SU-DHL-6 (cell line): ENCODE data around the gene RPTOR.

ENCODE experiments used
- H2AFZ ChIP-seq: fragments of 200-600 bp; sonication (generic); 2 replicates; pipeline ENCODE4 v1.6.1; 2014; ENCODE audit warnings: low read depth, mild to moderate bottlenecking, moderate library complexity, mixed read lengths, antibody characterized with exemption, low read length; ENCODE audit not compliant: severe bottlenecking
- H3F3A ChIP-seq: fragments of 200-600 bp; shearing (Covaris generic); 2 replicates; pipeline ENCODE4 v1.6.0; 2016; ENCODE audit warnings: antibody characterized with exemption, mild to moderate bottlenecking; ENCODE audit not compliant: insufficient read depth
- H3K27ac ChIP-seq: fragments of 200-600 bp; sonication (generic); 2 replicates; pipeline ENCODE4 v1.5.1; 2016; ENCODE audit warnings: low read depth, mild to moderate bottlenecking, low read length, moderate library complexity, mixed read lengths
- H3K27me3 ChIP-seq: fragments of 200-600 bp; sonication (generic), shearing (Covaris generic); 2 replicates; pipeline ENCODE4 v1.6.0; 2014; ENCODE audit warnings: mild to moderate bottlenecking, low read length
- H3K36me3 ChIP-seq: fragments of 200-600 bp; sonication (generic); 2 replicates; pipeline ENCODE4 v1.6.1; 2014; ENCODE audit warnings: mild to moderate bottlenecking, low read length, mixed read lengths
- H3K4me2 ChIP-seq: fragments of 300-600, 200-600 bp; shearing (Covaris generic), sonication (generic); 2 replicates; pipeline ENCODE4 v1.6.0; 2014; ENCODE audit warnings: low read length, low read depth, mild to moderate bottlenecking; ENCODE audit not compliant: poor library complexity, severe bottlenecking
- H3K4me3 ChIP-seq: fragments of 200-600 bp; sonication (generic); 2 replicates; pipeline ENCODE4 v1.5.1; 2014; ENCODE audit warnings: antibody characterized with exemption, low read length, mild to moderate bottlenecking, mixed read lengths; ENCODE audit not compliant: insufficient read depth, poor library complexity, severe bottlenecking
- H3K79me2 ChIP-seq: fragments of 200-600 bp; sonication (generic); 2 replicates; pipeline ENCODE4 v1.6.1; 2014; ENCODE audit warnings: mild to moderate bottlenecking, low read length, moderate library complexity; ENCODE audit not compliant: insufficient read depth
- H3K9ac ChIP-seq: fragments of 200-600 bp; sonication (generic); 2 replicates; pipeline ENCODE4 v1.7.0; 2014; ENCODE audit warnings: mild to moderate bottlenecking, low read length
- H3K9me2 ChIP-seq: fragments of 200-600 bp; sonication (generic); replicated peaks from 2 replicates; pipeline ENCODE4 v1.6.1; 2014; ENCODE audit warnings: low read length; ENCODE audit not compliant: insufficient read depth
- H3K9me3 ChIP-seq: fragments of 200-600 bp; sonication (generic); 2 replicates; pipeline ENCODE4 v1.6.1; 2014; ENCODE audit warnings: low read length, mixed read lengths; ENCODE audit not compliant: insufficient read depth
- H4K20me1 ChIP-seq: fragments of 200-600 bp; sonication (generic); 2 replicates; pipeline ENCODE4 v1.6.1; 2014; ENCODE audit warnings: low read depth, mild to moderate bottlenecking, antibody characterized with exemption, low read length, moderate library complexity, mixed read lengths
- CTCF ChIP-seq: fragments of 200-600 bp; sonication (generic); IDR thresholded peaks from one replicate; pipeline ENCODE4 v1.5.1; 2017; ENCODE audit warnings: antibody characterized with exemption, mild to moderate bottlenecking, low read length, moderate library complexity; ENCODE audit not compliant: insufficient read depth, poor library complexity, severe bottlenecking
- EZH2phosphoT487 ChIP-seq: fragments of 200-600 bp; sonication (generic), shearing (Covaris generic); conservative IDR thresholded peaks from 2 replicates; pipeline ENCODE4 v1.6.1; 2018; ENCODE audit warnings: mild to moderate bottlenecking, antibody characterized with exemption, low read length, moderate library complexity, mixed read lengths

RPTOR gene

DNA sequence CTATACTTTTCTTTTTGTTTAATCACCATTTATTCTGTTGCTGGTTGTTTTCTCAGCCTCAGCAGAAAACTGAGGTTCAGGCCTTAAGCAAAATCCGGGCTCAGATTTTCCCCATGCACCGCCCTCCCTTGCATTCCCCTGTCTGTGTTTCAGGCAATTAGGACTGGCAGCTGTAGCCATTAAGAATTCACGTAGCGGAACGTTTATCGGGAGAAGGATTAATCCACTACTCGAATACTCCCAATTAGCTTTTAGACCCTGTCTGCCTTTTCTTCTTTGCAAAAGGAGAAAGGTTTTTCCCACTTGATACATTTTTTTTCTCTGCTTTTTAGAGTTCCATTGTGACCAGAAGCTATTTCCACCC is 173.1 kb downstream of the RPTOR start:
- H3K4me2 ChIP-seq: no peak overlapping the region
- no peaks in the 10 kb centered on the region for H4K20me1 ChIP-seq
- H3F3A ChIP-seq: no peaks in the 10 kb centered on the region
- no peak overlapping the region for H3K27ac ChIP-seq
- no peaks in the 10 kb centered on the region for H3K36me3 ChIP-seq
- no peak overlapping the region for H3K4me3 ChIP-seq
- no peak overlapping the region for H3K9ac ChIP-seq
- H3K79me2 ChIP-seq: peaks cover 14% of the 10 kb centered on the region; the same call in 1 of the 2 replicates
- no peaks in the 10 kb centered on the region for H3K27me3 ChIP-seq
- no peak overlapping the region for H2AFZ ChIP-seq
- no peak for TF ChIP-seq CTCF
- H3K9me2 ChIP-seq: no peaks in the 10 kb centered on the region
- no peaks in the 10 kb centered on the region for H3K9me3 ChIP-seq

- Histone ChIP-seq H3K27me3 (no peaks in the 10 kb centered on the region), H3K4me2 (no peak overlapping the region), H3K36me3 (no peaks in the 10 kb centered on the region), H3F3A (no peaks in the 10 kb centered on the region), H3K9me2 (no peaks in the 10 kb centered on the region), H3K79me2 (peaks cover 14% of the 10 kb centered on the region; the same call in 1 of the 2 replicates), H3K9ac (no peak overlapping the region), H4K20me1 (no peaks in the 10 kb centered on the region), H3K4me3 (no peak overlapping the region), H3K9me3 (no peaks in the 10 kb centered on the region), H2AFZ (no peak overlapping the region), H3K27ac (no peak overlapping the region)
- TF ChIP-seq EZH2phosphoT487: no peak
- TF ChIP-seq CTCF: no peak
Measured at GRCh38 chr17:80718428-80718827, 173.8 kb downstream of the RPTOR start.

DNA sequence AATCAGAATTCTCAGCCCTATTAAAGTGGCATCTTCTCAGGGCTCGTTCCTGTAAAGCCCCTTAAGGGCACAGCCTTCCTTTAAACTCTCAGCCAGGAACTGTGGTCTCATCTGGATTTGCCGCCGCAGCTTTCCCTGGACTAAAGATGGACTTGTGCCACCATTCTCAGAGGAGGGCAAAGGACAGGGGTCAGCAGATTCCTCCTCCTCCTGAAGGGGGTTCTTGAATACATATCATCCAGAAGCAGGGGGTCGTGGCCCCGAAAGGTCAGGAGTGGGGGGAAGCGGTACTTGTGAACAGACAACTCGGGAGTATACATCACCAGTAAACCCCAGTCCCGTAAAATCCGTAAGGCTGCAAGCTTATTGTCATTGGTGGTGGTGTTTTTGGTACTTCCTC is 174.8 kb downstream of the RPTOR start:
- no peaks in the 10 kb centered on the region for H3K9me2 ChIP-seq

More for the DNA sequence above, 174.8 kb downstream of the RPTOR start:
- Histone ChIP-seq H3K4me3 (no peak overlapping the region), H3K27me3 (no peaks in the 10 kb centered on the region), H3K4me2 (no peak overlapping the region), H4K20me1 (no peaks in the 10 kb centered on the region), H2AFZ (no peak overlapping the region), H3K9ac (no peak overlapping the region), H3K9me3 (no peaks in the 10 kb centered on the region), H3K36me3 (no peaks in the 10 kb centered on the region), H3K79me2 (peaks cover 14% of the 10 kb centered on the region; the same call in 1 of the 2 replicates), H3K27ac (no peak overlapping the region), H3F3A (no peaks in the 10 kb centered on the region)
- no peak for TF ChIP-seq EZH2phosphoT487
- no peak for TF ChIP-seq CTCF
